ENCODE data around the gene ZFPM1.

DNA sequence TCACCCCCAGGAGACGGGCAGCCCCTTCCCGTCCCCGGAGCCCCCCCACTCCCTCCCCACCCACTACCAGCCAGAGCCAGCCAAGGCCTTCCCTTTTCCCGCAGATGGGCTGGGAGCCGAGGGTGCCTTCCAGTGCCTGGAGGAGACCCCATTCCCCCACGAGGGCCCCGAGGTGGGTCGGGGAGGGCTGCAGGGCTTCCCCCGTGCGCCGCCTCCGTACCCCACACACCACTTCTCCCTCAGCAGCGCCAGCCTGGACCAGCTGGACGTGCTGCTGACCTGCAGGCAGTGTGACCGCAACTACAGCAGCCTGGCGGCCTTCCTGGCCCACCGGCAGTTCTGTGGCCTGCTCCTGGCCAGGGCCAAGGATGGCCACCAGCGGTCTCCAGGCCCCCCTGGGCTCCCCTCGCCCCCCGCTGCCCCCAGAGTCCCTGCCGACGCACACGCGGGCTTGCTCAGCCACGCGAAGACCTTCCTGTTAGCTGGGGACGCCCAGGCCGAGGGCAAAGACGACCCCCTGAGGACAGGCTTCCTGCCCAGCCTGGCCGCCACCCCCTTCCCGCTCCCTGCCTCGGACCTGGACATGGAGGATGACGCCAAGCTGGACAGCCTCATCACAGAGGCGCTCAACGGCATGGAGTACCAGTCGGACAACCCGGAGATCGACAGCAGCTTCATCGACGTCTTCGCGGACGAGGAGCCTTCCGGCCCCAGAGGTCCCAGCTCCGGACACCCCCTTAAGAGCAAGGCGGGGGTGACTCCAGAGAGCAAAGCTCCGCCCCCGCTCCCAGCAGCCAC lies 23.5 kb upstream of the ZFPM1 start:
- TF ChIP-seq, protein P1, sequence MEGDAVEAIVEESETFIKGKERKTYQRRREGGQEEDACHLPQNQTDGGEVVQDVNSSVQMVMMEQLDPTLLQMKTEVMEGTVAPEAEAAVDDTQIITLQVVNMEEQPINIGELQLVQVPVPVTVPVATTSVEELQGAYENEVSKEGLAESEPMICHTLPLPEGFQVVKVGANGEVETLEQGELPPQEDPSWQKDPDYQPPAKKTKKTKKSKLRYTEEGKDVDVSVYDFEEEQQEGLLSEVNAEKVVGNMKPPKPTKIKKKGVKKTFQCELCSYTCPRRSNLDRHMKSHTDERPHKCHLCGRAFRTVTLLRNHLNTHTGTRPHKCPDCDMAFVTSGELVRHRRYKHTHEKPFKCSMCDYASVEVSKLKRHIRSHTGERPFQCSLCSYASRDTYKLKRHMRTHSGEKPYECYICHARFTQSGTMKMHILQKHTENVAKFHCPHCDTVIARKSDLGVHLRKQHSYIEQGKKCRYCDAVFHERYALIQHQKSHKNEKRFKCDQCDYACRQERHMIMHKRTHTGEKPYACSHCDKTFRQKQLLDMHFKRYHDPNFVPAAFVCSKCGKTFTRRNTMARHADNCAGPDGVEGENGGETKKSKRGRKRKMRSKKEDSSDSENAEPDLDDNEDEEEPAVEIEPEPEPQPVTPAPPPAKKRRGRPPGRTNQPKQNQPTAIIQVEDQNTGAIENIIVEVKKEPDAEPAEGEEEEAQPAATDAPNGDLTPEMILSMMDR (IDR thresholded peaks at IDR 0.05) = no peak
- no peak for TF ChIP-seq POLR2A (IDR thresholded peaks at IDR 0.05)
